Suprapubic skin (tissue), 4 donors: Measurements from ENCODE around the gene AP3B1.

Experiments
- CTCF ChIP-seq, 2 donors: fragments of 200-600 bp in 1 of 2; fragments of 450-650 bp in 1 of 2; sonication (generic) in 1 of 2; IDR thresholded peaks; one replicate each; pipeline ENCODE4 v1.5.1; 2016 to 2019; ENCODE audit warnings: antibody characterized with exemption in 2 of 2, mild to moderate bottlenecking in 1 of 2, moderate library complexity in 1 of 2
- EP300 ChIP-seq: sonication (generic); formaldehyde crosslinking; IDR thresholded peaks from one replicate; pipeline ENCODE4 v1.6.1; 2017; ENCODE audit warnings: antibody characterized with exemption
- POLR2A ChIP-seq, 2 donors: fragments of 450-650 bp; IDR thresholded peaks; one replicate each; pipeline ENCODE4 v1.6.1; 2017; ENCODE audit warnings: antibody characterized with exemption in 2 of 2, mild to moderate bottlenecking in 2 of 2, moderate library complexity in 2 of 2
- POLR2AphosphoS5 ChIP-seq, 3 donors: sonication (generic); formaldehyde crosslinking; IDR thresholded peaks; one replicate each; pipeline ENCODE4 v1.6.1; 2017; ENCODE audit warnings: antibody characterized with exemption in 3 of 3

GRCh38 chr5:78234804-78235203 lies 59.7 kb downstream of the AP3B1 start:
- TF ChIP-seq POLR2AphosphoS5 (IDR thresholded peaks at IDR 0.05) (no peak), CTCF (IDR thresholded peaks at IDR 0.05) (no peak), POLR2A (IDR thresholded peaks at IDR 0.05) (no peak), EP300 (no peak)
